Tibial nerve (tissue), 4 donors: Measurements from ENCODE around the gene TTC24. TPM values are rescaled to one million over a fixed set of nuclear protein-coding genes. Genes with fewer than 3 reads are reported as not detected.

Experiments
- DNase-seq, 2 donors: peaks; one replicate each; pipeline ENCODE4 v3.0.0-alpha.2; 2019; ENCODE audit warnings: low spot score in 2 of 2
- H3K27ac ChIP-seq, 4 donors: fragments of 200-600 bp; sonication (generic) in 3 of 4; one replicate each; pipeline ENCODE4 v1.5.1; 2017 to 2019; ENCODE audit warnings: mild to moderate bottlenecking in 1 of 4
- H3K27me3 ChIP-seq, 2 donors: fragments of 200-600 bp; sonication (generic) in 1 of 2; one replicate each; pipeline versions ENCODE4 v1.5.1 to v1.6.0; 2017 to 2019
- H3K36me3 ChIP-seq, 3 donors: fragments of 200-600 bp; sonication (generic); one replicate each; pipeline ENCODE4 v1.5.1; 2018 to 2019
- H3K4me1 ChIP-seq, 4 donors: fragments of 200-600 bp; sonication (generic) in 3 of 4; one replicate each; pipeline ENCODE4 v1.5.1; 2017 to 2019
- H3K4me3 ChIP-seq, 4 donors: fragments of 200-600 bp; sonication (generic) in 3 of 4; one replicate each; pipeline ENCODE4 v1.5.1; 2017 to 2019; ENCODE audit warnings: mild to moderate bottlenecking in 1 of 4, moderate library complexity in 1 of 4
- H3K9me3 ChIP-seq, 4 donors: fragments of 200-600 bp; sonication (generic) in 3 of 4; one replicate each; pipeline ENCODE4 v1.5.1; 2017 to 2019
- EP300 ChIP-seq, 2 donors: sonication (generic); formaldehyde crosslinking; IDR thresholded peaks; one replicate each; pipeline ENCODE4 v1.6.1; 2017; ENCODE audit warnings: antibody characterized with exemption in 2 of 2, mild to moderate bottlenecking in 1 of 2
- POLR2A ChIP-seq, 2 donors: fragments of 450-650 bp; IDR thresholded peaks; one replicate each; pipeline ENCODE4 v1.6.1; 2017; ENCODE audit warnings: antibody characterized with exemption in 2 of 2, mild to moderate bottlenecking in 2 of 2, moderate library complexity in 2 of 2
- WGBS, 2 donors: methylation state at CpG; one replicate each; pipeline ENCODE4 v1.1.5; 2018; 5-methylcytosine and 5-hydroxymethylcytosine counted together
- total RNA-seq, 4 donors: library from RNA; depleted of rRNA; stranded (reverse); fragments of >200 nt; gene quantifications; one replicate each; pipeline ENCODE4 v1.1.0, GENCODE V29; 2016
- TF ChIP-seq, protein P1 (sequence below), 5 experiments: fragments of 200-600 bp in 3 of 5; fragments of 450-650 bp in 2 of 5; sonication (generic) in 3 of 5; IDR thresholded peaks; one replicate each; pipeline ENCODE4 v1.5.1; 2016 to 2019; ENCODE audit warnings: antibody characterized with exemption in 5 of 5, mild to moderate bottlenecking in 3 of 5, moderate library complexity in 2 of 5

Gene TTC24
- total RNA-seq, result not detected

DNA sequence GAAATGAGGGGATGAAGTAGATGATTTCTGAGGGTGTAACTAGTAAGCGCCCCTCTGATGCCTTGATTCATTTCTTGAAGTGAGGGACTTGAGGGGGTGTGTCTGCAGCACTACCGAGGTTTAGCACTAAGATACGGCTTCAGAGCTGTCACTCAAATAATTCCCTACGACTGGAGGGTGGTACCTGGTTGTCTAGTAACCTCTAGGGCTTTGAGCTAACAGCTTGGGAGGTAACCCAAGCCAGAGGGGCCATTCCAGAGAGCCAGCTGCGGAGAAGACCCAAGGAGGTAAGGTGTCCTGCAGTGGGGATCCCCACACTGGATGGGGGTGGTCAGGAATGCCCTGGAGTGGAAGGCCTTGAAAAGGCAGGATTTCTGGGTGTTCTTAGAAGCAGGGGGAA, at the start of gene TTC24:
TSS of gene TTC24 (plus strand) at position 252 of the 400 bp plus-strand sequence. CDS start 1,642 bp downstream, outside the sequence.
- H3K36me3 ChIP-seq, result no peaks in the 10 kb centered on the region
- no peak within 1 kb of the TSS for H3K4me3 ChIP-seq
- TF ChIP-seq EP300 (IDR thresholded peaks at IDR 0.05), result no peak
- TF ChIP-seq, protein P1, sequence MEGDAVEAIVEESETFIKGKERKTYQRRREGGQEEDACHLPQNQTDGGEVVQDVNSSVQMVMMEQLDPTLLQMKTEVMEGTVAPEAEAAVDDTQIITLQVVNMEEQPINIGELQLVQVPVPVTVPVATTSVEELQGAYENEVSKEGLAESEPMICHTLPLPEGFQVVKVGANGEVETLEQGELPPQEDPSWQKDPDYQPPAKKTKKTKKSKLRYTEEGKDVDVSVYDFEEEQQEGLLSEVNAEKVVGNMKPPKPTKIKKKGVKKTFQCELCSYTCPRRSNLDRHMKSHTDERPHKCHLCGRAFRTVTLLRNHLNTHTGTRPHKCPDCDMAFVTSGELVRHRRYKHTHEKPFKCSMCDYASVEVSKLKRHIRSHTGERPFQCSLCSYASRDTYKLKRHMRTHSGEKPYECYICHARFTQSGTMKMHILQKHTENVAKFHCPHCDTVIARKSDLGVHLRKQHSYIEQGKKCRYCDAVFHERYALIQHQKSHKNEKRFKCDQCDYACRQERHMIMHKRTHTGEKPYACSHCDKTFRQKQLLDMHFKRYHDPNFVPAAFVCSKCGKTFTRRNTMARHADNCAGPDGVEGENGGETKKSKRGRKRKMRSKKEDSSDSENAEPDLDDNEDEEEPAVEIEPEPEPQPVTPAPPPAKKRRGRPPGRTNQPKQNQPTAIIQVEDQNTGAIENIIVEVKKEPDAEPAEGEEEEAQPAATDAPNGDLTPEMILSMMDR (IDR thresholded peaks at IDR 0.05), result no peak
- no peak for TF ChIP-seq POLR2A (IDR thresholded peaks at IDR 0.05)
- WGBS, 2 donors, result 77 to 81% methylated on average over 5 of the region's 5 CpGs
- H3K4me1 ChIP-seq, result peaks cover 0 to 6% (median 0%) of the 10 kb centered on the region in 4 donors
- H3K27ac ChIP-seq, result no peak within 1 kb of the TSS
- no peak for DNase-seq
- H3K27me3 ChIP-seq, result no peaks in the 10 kb centered on the region
- no peaks in the 10 kb centered on the region for H3K9me3 ChIP-seq

DNA sequence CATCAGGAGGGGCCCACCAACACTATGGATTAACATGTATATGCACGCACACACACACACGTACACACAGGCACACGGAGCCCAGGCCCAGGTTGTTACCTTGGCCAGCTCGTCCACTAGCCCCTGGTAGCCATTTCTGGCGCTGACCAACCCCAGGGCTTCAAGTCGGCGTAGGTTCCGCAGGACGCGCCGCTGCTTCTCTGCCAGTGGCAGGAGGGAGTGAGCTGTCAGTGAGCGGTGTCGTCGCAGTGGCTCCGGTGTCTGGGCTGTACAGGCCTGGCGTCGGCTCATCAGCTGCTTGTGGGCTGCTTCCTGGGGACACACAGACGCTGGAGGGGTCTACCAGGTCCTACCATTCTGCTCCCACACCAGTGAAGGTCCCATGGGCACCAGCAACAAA, 49.5 kb upstream of the TTC24 start:
- 96% methylated on average over 17 to 18 of the region's 18 CpGs for WGBS, 2 donors
- Histone ChIP-seq H3K27me3 (no peaks in the 10 kb centered on the region), H3K36me3 (no peaks in the 10 kb centered on the region), H3K9me3 (no peaks in the 10 kb centered on the region), H3K4me3 (no peak overlapping the region), H3K4me1 (no peaks in the 10 kb centered on the region), H3K27ac (no peak overlapping the region)
- no peak for DNase-seq
- TF ChIP-seq POLR2A (IDR thresholded peaks at IDR 0.05), result no peak
- no peak for TF ChIP-seq EP300 (IDR thresholded peaks at IDR 0.05)
- TF ChIP-seq, protein P1 (IDR thresholded peaks at IDR 0.05), result no peak

DNA sequence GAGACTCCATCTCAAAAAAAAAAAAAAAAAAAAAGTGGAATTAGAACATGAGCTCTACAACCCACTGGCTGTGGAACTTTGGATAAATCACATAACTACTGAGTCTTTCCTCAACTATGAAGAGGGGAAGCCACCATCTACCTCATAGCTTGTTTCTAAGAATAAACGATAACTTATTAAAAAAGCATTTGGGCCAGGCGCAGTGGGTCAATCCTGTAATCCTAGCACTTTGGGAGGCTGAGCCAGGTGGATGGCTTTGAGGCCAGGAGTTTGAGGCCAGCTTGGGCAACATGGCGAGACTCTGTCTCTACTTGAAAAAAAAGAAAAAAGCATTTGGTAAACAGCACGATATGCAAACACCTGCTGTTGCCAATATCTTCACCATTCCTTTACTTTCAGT, 47.1 kb upstream of the TTC24 start:
- 95 to 97% methylated on average over 4 of the region's 4 CpGs for WGBS, 2 donors

DNA sequence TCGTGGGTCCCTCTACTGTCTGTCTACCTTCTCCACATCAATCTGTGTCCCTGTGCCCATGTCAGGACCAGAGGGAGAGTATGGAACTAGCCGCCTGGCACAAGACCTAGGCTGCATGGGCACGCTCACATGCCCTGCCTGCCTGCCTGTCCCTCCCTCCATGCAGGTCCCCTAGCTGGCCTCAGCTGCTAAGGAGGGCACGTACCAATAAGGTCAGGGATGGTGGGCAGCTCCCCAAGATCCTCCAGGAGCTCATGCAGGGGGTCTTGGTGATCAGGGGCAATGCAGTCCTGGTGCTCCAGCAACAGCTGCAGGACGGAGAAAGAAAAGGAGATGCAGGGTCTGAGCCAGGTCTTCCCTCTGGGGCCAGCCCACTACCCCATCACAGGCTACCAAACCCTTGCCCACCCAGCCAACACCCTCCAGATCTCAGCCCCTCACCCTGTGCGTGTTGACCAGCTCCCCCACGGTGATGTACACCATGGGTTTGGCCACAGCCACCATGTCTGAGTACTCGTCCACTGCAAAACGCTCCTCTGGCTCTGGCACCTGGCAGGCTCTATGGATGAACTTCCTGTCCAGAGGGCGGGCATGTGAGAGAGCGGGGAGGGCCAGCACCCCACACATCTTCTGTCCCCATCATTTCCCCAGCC, 45.8 kb upstream of the TTC24 start:
- Histone ChIP-seq H3K4me3 (no peak overlapping the region), H3K9me3 (no peaks in the 10 kb centered on the region), H3K27me3 (no peaks in the 10 kb centered on the region), H3K4me1 (no peaks in the 10 kb centered on the region), H3K36me3 (no peaks in the 10 kb centered on the region), H3K27ac (no peak overlapping the region)
- TF ChIP-seq, protein P1 (IDR thresholded peaks at IDR 0.05), result no peak
- no peak for TF ChIP-seq EP300 (IDR thresholded peaks at IDR 0.05)
- TF ChIP-seq POLR2A (IDR thresholded peaks at IDR 0.05), result no peak
- DNase-seq, result no peak
- 82 to 85% methylated on average over 11 of the region's 11 CpGs for WGBS, 2 donors

More for the DNA sequence above, 47.1 kb upstream of the TTC24 start:
- H3K27ac ChIP-seq, result no peak overlapping the region
- no peaks in the 10 kb centered on the region for H3K9me3 ChIP-seq
- no peaks in the 10 kb centered on the region for H3K4me1 ChIP-seq
- H3K27me3 ChIP-seq, result no peaks in the 10 kb centered on the region
- no peak for DNase-seq
- TF ChIP-seq EP300 (IDR thresholded peaks at IDR 0.05) (no peak), POLR2A (IDR thresholded peaks at IDR 0.05) (no peak)
- TF ChIP-seq, protein P1 (IDR thresholded peaks at IDR 0.05), result no peak
- H3K4me3 ChIP-seq, result no peak overlapping the region
- H3K36me3 ChIP-seq, result no peaks in the 10 kb centered on the region

DNA sequence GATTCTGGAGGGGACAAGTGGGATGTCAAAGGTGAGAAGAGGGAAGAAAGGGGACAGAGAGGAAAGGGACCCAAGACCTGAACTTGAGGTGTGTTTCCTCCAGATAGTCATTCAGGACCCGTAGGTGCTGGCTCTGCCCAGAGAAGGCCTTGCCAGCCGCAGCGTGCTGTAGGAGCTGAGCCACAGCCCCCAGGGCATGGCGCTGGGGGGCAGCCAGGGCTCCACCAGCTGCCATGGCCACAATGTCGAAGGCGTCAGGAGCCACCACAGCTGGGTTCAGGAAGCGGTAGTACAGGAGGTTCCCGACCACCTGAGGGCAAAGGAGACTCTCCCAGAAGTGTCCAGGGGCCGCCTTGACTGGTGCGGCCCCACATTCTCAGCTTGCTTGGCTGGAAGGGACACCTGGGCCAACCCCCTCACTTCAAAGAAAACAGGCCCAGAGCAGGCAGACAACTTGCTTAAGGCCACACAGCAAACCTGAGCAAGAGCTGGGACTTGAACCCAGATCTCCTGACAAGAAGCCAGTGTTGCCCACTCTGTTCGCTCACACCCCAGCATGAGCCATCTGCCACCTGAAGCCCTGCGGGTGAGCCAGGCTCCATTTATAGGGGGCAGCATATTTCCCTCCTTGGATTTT, 45.0 kb upstream of the TTC24 start:
- Histone ChIP-seq H3K9me3 (no peaks in the 10 kb centered on the region), H3K36me3 (no peaks in the 10 kb centered on the region), H3K27me3 (no peaks in the 10 kb centered on the region), H3K27ac (no peak overlapping the region), H3K4me3 (no peak overlapping the region), H3K4me1 (no peaks in the 10 kb centered on the region)
- TF ChIP-seq POLR2A (IDR thresholded peaks at IDR 0.05), result no peak
- TF ChIP-seq EP300 (IDR thresholded peaks at IDR 0.05), result no peak
- TF ChIP-seq, protein P1 (IDR thresholded peaks at IDR 0.05), result no peak
- DNase-seq, result no peak
- 95 to 96% methylated on average over 9 to 12 of the region's 12 CpGs for WGBS, 2 donors
